Psoas muscle (tissue), 8 donors: ENCODE measurements around the gene PLCG2. TPM values are rescaled to one million over a fixed set of nuclear protein-coding genes. Genes with fewer than 3 reads are reported as not detected.

Source experiments
- ATAC-seq, 4 donors: fragments of 200-7000 bp; cut with Tn5 transposase; one replicate each; pipeline ENCODE4 v1.9.1; 2020; ENCODE audit warnings: moderate library complexity in 3 of 4, mild to moderate bottlenecking in 2 of 4
- DNase-seq, 2 donors: peaks; one replicate each; pipeline ENCODE4 v3.0.0-alpha.2; 2020
- H3K27ac ChIP-seq: fragments of 200-600 bp; one replicate; pipeline ENCODE4 v1.8.0; 2022
- H3K27me3 ChIP-seq, 3 donors: fragments of 200-600 bp in 1 of 3; one replicate each; pipeline versions ENCODE4 v1.6.1 to v1.8.0; 2013 to 2022; ENCODE audit warnings: low read length in 2 of 3, mild to moderate bottlenecking in 2 of 3, moderate library complexity in 1 of 3; ENCODE audit not compliant: insufficient read depth in 3 of 3
- H3K36me3 ChIP-seq, 2 donors: fragments of 200-600 bp in 1 of 2; one replicate each; pipeline versions ENCODE4 v1.6.1 to v1.8.0; 2013 to 2022; ENCODE audit warnings: low read depth in 1 of 2, mild to moderate bottlenecking in 1 of 2, moderate library complexity in 1 of 2; ENCODE audit not compliant: insufficient read depth in 1 of 2
- H3K4me1 ChIP-seq: fragments of 200-600 bp; one replicate; pipeline ENCODE4 v1.8.0; 2022
- H3K4me3 ChIP-seq: fragments of 200-600 bp; one replicate; pipeline ENCODE4 v1.8.0; 2022; ENCODE audit warnings: mild to moderate bottlenecking
- H3K9me3 ChIP-seq: fragments of 200-600 bp; one replicate; pipeline ENCODE4 v1.8.0; 2022
- WGBS, 3 donors: extraction: QIAGEN DNeasy Blood & Tissue Kit; methylation state at CpG; one replicate each; pipeline versions ENCODE4 v1.1.6 to v1.1.7; 2013; 5-methylcytosine and 5-hydroxymethylcytosine counted together
- intact Hi-C, 2 donors: fragments of 100-400 bp; cut with DNase I; formaldehyde crosslinking; loops; one replicate each; pipeline versions ENCODE4 v1.11.0 to v1.14.2; 2022
- polyA plus RNA-seq, 3 donors: library from polyadenylated mRNA; stranded (reverse); fragments of 200-250 nt; gene quantifications; one replicate each; pipeline ENCODE4 v1.2.3, GENCODE V29; 2013
- total RNA-seq, 4 donors: library from RNA; stranded (reverse); fragmentation: NEBNext Ultra II Directional in 2 of 4; extraction: Animal tissue kit (Norgen Biotek cat#: 25700) in 2 of 4; gene quantifications; one replicate each; pipeline versions ENCODE4 v1.2.1 to v1.2.4, GENCODE V29; 2021 to 2023
- TF ChIP-seq, protein P1 (sequence below): fragments of 200-600 bp; IDR thresholded peaks from one replicate; pipeline ENCODE4 v1.8.0; 2022; ENCODE audit warnings: antibody characterized with exemption
- donor health status: healthy with polysubstance abuse.
- donor health status: DM: no; HTN: no; CAD: no; lungs with moderate emphysema.
- donor health status: Bipolar disorder and iron deficiency.
- donor health status: healthy.
- donor health status: DM: yes; HTN: yes; CAD: no.
- donor health status: DM: no; HTN: no; CAD: no.
- donor health status: DM: no; HTN: no; CAD: no.
- donor health status: DM: yes; HTN: yes; CAD: no.

The PLCG2 gene
- total and polyA plus RNA-seq, 7 donors = 0.96 to 4.8 (median 2.5) TPM

GRCh38 chr16:81888520-81889394 lies 109.7 kb downstream of the PLCG2 start:
- no peaks in the 10 kb centered on the region for H3K9me3 ChIP-seq
- no peak overlapping the region for H3K27ac ChIP-seq
- ATAC-seq = no peak
- no peaks in the 10 kb centered on the region for H3K4me1 ChIP-seq
- TF ChIP-seq, protein P1, sequence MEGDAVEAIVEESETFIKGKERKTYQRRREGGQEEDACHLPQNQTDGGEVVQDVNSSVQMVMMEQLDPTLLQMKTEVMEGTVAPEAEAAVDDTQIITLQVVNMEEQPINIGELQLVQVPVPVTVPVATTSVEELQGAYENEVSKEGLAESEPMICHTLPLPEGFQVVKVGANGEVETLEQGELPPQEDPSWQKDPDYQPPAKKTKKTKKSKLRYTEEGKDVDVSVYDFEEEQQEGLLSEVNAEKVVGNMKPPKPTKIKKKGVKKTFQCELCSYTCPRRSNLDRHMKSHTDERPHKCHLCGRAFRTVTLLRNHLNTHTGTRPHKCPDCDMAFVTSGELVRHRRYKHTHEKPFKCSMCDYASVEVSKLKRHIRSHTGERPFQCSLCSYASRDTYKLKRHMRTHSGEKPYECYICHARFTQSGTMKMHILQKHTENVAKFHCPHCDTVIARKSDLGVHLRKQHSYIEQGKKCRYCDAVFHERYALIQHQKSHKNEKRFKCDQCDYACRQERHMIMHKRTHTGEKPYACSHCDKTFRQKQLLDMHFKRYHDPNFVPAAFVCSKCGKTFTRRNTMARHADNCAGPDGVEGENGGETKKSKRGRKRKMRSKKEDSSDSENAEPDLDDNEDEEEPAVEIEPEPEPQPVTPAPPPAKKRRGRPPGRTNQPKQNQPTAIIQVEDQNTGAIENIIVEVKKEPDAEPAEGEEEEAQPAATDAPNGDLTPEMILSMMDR = no peak
- no peaks in the 10 kb centered on the region for H3K27me3 ChIP-seq
- 66 to 69% (median 68%) methylated on average over 16 of the region's 16 CpGs for WGBS, 3 donors
- DNase-seq = no peak
- no peak overlapping the region for H3K4me3 ChIP-seq
- H3K36me3 ChIP-seq = no peaks in the 10 kb centered on the region
- intact Hi-C loops = no loop called here

- no peaks in the 10 kb centered on the region for H3K36me3 ChIP-seq
- DNase-seq (no peak), ATAC-seq (no peak)
- H3K27ac ChIP-seq = no peak overlapping the region
- no peaks in the 10 kb centered on the region for H3K9me3 ChIP-seq
- intact Hi-C loops = loop anchor here (2.0 kb wide), 2 partner anchors 337 to 339 kb away; no protein-coding TSS in a partner anchor
- H3K27me3 ChIP-seq = no peaks in the 10 kb centered on the region
- TF ChIP-seq, protein P1 = no peak
- WGBS, 3 donors = 67 to 70% (median 70%) methylated on average over 6 of the region's 6 CpGs
- H3K4me1 ChIP-seq = no peaks in the 10 kb centered on the region
- no peak overlapping the region for H3K4me3 ChIP-seq
These were observed 112.8 kb downstream of the PLCG2 start for GRCh38 chr16:81891736-81892364.

DNA sequence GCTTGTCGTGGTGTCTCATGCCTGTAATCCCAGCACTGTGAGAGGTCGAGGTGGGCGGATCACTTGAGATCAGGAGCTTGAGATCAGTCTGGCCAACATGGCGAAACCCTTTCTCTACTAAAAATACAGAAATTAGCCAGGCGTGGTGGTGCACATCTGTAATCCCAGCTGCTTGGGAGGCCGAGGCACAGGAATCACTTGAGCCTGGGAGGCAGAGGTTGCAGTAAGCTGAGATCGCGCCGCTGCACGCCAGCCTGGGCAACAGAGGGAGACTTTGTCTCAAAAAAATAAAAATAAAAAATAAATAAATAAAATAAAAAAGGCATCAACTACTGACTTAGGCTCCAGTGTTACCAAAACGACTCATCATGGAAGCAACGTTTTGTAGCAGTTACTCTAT lies 115.5 kb downstream of the PLCG2 start:
- ATAC-seq = no peak
- Histone ChIP-seq H3K36me3 (no peaks in the 10 kb centered on the region), H3K4me1 (no peaks in the 10 kb centered on the region), H3K4me3 (no peak overlapping the region), H3K9me3 (no peaks in the 10 kb centered on the region), H3K27me3 (no peaks in the 10 kb centered on the region), H3K27ac (no peak overlapping the region)
- TF ChIP-seq, protein P1 = no peak
- WGBS, 3 donors = 80 to 90% (median 85%) methylated on average over 12 of the region's 12 CpGs
- intact Hi-C loops = no loop called here
- no peak for DNase-seq

- H3K36me3 ChIP-seq = no peaks in the 10 kb centered on the region
- no peaks in the 10 kb centered on the region for H3K4me1 ChIP-seq
- no peak overlapping the region for H3K27ac ChIP-seq
- no peaks in the 10 kb centered on the region for H3K27me3 ChIP-seq
- no peak for ATAC-seq
- no peaks in the 10 kb centered on the region for H3K9me3 ChIP-seq
- DNase-seq = no peak
- WGBS, 3 donors = 55 to 70% (median 60%) methylated on average over 3 of the region's 3 CpGs
- H3K4me3 ChIP-seq = no peak overlapping the region
- TF ChIP-seq, protein P1 = no peak
- intact Hi-C loops = no loop called here
These were observed 117.8 kb downstream of the PLCG2 start for GRCh38 chr16:81896902-81897301.
